SKM-1 (cell line): ENCODE data around the gene DOCK1.

Experiments used
- DNase-seq: peaks from one replicate; lab custom pipeline; 2025; ENCODE audit not compliant: unreplicated experiment; lab: John Stamatoyannopoulos, UW

DOCK1 gene

DNA sequence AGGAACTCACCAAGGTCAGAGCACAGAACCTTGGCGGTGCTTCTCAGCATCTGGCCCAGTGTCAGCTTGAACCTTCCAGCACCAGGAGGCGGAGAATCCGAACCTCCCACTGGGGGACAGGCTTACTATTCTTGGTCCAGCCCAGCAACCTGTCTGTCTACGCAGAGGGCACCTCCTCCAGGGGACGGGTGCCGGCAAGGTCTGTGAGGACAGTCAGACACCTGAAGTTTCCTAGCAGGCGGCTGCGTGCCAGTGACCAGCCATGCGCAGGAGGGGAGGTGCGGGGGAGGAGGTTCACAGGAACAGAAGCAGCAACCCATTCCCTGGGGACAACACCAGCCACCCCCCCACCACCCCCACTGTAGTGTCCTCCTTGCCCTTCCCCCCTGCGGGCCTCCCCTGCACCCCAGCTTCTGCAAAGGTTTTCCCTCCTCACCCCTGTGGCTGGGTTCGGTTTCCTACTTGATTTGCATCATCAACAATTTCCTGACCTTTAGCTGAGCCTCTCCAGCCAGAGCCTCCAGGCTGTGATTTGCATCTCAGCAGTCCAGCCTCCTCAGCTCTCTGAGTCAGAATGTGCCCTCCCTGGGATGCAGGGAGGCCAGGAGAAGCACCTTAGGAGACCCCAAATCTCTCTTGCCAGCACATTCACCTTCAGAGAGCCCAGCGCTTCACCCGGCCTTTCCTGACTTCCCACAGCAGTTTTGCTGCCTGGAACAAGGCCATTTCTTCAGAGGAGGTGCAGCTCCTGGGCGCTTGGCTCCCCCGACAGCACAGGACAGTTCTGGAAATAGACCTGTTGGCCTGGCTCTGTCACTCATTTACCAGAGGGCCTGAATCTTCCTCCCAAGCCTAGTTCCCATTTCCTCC, 536.4 kb downstream of the DOCK1 start:
- no peak for DNase-seq

DNA sequence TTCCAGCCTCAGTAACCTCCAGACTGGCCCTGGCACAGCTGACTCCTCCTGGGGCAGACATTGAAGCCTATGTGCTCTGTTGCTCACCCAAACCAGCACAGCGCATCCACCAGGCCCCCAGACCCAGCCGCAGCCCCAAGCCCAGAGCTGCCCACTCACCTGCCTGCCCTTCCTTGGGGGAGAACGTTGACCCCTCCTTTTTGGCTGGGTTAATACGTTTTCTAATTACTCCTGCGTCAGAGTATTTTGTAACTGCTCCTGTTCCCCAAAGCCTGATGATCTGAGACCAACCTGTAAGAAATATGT, 536.9 kb downstream of the DOCK1 start:
- DNase-seq = no peak

DNA sequence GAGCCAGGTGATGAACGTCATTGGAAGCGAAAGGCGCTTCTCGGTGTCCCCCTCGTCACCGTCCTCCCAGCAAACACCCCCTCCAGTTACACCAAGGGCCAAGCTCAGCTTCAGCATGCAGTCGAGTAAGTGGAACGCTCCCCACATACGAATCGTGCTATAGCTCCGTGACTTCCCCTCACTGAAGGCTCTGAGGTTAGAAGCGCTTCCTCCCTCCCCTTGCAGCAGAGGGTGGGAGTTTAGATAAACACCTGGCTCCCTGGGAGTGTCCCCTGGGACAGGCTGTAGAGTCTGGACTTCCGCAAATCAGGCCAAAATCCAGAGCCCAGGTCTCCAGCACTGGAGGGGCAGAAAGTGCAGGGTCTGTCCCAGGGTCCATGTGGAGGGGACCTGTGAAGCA, 538.9 kb downstream of the DOCK1 start:
- no peak for DNase-seq

DNA sequence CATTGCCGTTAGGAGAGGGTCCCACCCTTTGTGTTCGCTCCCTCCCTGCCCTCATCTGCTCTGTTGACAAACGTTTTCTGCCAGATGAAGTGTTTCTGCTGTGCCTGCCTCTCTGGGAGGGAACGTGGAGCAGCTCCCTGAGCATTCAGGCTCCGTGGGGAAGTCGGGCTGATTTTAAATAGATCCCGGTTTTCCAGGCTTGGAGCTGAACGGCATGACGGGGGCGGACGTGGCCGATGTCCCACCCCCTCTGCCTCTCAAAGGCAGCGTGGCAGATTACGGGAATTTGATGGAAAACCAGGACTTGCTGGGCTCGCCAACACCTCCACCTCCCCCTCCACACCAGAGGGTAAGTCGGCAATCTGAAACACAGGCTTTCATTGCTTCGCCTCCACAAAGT, 542.0 kb downstream of the DOCK1 start:
- no peak for DNase-seq

DNA sequence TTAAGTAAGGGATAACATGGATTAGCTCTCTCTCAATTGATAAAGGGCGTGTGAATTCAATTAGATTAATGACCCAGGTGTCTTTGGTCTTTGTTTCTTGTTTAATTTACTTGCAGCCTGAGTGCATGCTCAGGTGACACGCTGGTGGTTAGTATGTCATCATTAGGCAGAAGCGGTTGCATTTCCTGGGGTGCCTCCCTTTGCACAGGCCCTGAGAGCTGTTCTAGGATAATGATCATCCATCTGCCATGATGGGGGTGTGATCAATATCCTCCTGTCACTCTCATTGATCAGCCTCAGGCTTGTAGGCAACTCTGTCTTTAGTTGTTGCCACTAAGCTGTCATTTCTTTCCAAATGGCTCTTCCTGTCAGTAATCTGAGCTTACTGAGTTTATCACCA, 544.3 kb downstream of the DOCK1 start:
- no peak for DNase-seq

DNA sequence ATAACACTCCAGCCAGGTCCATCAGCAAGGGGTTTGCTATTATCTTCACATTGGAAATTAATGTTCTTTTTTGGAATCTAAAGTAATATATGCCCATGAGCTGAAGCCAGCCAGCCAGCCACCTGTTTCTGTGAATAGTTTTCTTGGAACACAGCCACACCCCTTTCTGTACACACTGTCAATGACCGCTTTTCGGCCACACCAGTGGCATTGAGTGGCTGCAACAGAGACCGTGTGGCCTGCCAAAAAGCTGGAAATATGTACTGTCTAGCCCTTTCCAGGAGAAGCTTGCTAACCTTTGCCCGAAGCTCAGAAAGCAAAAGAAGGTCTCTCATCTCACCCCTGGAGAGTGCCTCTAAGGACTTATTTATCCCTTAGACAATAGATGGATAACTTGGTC, 545.4 kb downstream of the DOCK1 start:
- no peak for DNase-seq

DNA sequence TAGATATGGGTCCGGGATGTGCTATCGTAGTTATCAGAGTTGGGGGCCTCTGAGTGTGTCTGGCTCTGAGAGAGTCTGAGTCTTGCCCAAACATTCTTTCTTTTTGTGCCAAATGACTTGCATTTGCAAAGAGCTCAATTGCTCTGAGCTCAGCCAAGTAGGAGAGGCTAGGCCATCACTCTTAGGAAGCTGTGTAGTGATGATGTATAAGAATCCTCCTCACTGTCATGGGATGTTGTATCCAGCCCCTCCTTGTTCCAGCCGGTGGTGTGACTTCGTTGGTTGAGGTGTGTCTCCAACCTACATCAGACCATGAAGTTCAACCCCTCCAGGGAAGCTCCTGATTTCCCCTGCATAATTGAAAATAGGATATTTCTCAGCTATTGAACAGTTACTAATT, 546.4 kb downstream of the DOCK1 start:
- DNase-seq = no peak

DNA sequence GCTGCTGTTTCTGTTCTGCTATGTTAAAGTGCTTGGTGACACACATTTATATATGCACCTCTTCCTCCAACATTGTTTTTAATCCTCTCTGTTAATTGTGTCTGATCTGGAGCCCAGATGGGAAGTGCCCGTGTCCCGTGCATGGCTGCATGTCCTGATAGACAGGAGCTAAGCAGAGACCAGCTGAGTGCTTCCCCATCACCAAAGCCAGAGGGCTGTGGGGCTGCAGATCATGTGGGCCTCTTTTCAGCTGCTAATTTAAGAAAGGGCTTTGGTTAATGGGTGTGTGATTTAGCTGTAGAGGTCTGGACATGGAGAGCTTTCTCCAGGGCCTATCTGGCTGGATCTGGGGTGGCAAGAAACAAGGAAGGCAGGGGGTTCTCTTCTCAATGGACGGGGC, 547.3 kb downstream of the DOCK1 start:
- DNase-seq = no peak

DNA sequence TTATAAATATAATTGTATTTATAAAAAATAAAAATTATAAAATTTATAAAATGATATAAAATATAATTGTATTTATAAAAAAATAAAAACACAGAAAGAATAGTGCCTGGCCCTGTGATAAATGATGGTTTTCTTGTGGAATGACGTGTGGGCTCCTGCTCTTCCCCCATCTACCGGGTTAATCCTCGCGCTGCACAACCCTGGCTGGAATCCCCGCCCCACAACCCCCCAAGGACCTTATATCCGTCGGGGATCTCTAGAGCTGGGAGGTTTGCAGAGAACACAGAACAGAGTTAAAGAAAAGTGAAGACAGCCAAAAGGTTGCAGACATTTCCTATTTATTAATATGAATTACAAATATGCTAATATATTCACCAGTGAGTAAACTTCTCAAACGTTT, 548.5 kb downstream of the DOCK1 start:
- no peak for DNase-seq

DNA sequence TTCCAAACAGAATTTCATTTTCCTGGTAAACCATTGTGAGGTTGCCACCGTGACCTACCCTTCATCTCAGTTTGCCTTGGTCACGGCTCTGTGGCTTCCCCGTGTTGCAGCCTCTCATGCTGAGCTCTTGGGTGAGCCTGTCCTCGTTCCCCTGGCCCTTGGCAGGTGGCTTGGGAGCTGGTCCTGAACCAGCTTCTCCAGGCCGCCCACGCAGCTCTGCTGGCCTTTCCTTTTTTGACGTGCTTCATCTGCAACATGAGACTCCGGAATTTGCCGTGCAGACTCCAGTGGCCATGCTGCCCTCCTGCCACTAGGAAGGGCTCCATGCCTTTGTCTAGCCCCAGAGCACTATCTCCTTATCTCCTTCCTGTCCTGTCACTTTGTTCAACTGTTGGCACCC, 550.9 kb downstream of the DOCK1 start:
- DNase-seq = no peak

DNA sequence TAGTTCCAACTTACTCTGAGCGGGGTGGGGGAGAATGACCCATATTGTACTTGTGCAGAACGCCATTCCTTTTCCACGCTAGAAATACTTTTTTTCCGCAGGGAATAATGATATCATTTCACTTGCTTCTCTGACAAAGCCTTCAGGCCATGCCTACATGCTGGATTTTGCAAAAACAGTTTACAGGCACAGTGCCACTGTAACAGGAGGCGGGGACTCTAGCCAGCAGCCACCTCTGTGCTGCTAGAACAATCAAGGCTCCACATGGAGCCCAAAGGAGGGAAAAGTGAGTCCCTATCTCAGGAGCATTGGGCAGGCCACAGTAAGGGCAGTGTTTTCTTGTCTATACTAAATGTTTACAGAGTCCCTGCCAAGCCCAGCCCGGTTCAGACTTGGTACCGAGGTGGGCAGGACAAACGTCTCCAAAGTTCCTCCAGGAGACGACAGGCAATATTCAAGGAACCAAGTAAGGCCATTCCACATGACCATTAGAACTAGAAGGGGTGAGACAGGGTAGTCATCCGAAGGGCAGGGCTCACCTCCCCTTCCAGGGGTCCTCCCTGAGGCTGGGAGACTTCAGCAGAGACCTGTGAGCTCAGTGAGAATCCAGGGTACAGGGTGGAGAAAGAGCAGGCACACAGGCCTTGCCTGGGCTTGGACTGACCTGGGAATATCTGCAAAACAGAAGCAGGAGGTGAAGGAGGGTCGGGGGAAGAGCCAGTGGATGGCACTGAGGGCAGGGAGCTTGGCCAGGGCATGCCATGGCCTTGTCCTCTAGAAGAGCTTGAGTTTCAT, 553.0 kb downstream of the DOCK1 start:
- no peak for DNase-seq

DNA sequence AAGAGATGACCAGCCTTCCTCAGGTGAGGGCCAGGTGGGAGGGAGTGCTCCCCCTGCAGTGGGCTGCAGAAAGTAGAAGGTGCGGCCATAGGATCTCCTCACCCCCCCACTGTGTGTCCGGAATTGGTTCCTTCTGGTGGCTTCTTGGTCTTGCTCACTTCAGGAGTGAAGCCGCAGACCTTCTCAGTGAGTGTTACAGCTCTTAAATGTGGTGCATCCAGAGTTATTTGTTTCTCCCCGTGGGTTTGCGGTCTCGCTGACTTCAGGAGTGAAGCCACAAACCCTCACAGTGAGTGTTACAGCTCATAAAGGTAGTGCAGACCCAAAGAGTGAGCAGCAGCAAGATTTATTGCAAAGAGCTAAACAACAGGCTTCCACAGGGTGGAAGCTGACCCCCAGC, 553.6 kb downstream of the DOCK1 start:
- no peak for DNase-seq

DNA sequence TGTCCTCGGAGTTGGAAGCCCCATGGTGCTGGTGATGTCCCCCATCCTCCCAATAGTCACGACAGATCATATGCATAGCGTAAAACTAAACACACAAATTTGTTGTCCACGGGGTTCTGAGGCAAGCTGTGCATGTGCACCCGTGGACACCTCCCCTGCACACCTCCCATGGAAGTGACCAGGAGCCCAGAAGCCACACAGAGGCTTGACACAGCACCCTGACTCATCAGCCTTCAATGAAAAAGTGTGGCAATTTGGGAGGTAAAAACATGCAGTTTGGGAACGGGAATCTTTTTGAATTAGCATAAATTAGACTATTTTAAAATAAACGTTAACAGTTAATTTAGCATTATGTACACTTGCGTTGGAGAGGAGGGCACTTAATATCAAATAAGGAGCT, 554.7 kb downstream of the DOCK1 start:
- DNase-seq = no peak

DNA sequence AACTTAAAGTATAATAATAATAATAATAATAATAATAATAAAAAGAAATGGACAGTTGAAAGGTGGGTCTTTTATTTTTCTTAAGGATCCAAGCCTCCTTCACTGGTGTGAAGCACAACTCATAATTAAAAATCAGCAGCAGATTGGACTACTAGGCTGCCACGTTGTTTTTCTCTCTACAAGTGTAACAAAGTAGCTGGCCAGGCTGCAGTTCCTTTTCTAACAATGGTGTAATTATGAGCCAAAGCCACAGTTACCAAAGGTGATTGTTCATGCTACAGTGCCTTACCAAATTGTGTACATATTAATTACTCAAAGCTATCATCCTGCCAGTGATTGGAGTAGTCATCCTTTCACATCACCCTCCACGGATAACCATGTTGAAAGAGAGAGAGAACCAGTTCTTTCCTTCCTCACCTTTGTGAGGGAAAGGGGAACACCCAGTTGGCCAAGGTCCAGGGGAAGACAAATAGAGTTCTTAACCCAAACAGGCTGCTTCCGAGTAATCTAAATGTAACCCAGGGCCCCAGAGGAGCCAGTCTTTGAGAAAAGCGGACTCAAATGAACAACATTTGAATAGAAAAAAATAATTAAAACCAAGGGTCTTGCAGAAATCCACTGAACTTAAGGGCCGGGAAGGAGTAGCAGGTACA, 557.5 kb downstream of the DOCK1 start:
- no peak for DNase-seq

DNA sequence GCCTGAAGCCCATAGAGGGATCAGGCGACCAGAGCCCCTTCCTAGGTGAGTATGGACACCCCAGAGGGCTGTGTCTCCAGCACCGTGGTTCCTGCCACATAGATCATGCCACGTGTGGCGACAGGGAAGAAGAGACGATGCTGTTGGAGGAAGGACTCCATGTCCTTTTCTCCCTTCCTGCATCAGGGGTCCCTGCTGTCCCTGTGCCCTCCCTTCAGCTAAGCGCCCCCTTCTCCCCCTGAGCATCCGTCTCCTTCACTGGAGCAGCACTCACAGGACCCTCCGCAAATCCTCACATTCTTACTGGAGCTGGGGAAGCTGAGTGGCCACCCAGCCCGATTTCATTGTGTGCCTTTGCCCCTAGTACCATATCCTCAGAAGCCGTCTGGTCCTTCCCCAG, 558.3 kb downstream of the DOCK1 start:
- DNase-seq = no peak

DNA sequence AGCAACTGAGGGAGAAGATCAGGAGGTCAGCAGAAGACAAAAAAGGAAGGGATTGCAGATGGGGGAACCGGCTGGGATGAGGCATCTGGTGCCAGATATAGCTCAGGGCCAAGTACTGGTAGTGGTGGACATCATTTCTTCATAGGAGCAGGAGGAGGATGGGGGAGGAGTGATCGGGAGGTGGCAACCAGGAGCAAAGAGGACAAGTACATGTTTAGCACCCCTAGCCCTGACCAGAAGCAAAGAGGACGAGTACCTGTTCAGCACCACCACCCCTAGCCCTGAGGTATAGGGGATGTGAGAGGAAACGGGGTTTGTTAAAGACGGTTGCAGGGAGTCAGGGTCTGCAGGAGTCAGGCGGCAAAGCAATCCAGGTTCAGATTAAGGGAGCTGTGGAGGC, 559.3 kb downstream of the DOCK1 start:
- DNase-seq = no peak

DNA sequence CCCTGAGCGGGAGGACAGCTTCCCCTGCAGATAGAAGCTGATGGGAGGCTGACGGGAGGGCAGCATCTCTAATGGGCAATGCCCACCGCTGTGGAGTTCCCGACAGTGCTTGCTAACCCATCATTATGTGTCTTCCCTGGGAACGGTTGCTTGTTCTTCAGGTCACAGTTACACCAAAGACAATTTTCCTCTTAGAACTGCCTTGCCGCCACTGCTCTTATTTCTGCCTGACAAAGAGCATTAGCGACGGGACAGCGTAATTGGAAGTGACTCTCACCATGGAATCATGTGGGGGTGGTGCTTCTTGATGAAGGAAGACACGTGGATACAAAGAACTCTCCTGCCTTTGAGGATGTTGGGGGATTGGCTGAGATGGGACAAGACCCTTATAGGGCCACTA, 562.6 kb downstream of the DOCK1 start:
- DNase-seq = no peak

DNA sequence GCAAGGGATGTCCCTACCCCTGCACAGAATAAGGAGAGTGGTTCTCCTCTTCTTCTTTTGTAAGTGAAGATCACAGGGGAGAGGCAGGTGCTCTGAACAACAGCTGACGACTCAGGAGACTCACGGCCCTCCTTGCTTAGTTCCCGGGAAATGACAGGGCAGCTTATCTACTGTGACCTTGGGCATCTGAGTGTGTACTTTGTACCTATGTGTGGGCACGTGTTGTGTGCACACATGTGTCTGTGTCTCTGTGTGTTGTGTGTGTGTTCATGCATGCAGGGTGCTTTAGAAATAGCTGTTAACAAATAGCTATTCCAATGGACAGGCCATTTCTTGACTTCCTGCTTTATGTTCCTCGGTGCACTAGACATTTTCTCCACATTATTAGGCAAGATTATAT, 563.4 kb downstream of the DOCK1 start:
- no peak for DNase-seq

DNA sequence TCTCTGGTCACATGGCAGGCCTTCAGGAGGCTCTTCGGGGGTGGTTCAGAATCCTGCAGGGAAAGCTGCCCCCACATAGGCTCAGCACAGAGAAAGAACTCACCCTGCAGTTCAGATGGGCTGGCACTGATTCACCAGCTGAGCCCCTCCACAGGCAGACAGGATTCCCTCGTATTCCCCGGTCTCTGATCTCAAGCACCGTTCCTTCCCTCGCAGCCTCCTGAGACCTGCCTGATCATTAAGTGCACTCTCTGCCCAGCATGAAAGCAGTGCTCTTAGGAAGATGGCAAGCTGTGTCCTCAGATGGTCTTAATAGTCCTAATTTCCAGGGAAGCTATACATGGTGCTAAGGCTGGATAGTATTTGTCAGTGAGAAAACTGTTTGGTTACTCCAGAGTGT, 565.7 kb downstream of the DOCK1 start:
- no peak for DNase-seq

DNA sequence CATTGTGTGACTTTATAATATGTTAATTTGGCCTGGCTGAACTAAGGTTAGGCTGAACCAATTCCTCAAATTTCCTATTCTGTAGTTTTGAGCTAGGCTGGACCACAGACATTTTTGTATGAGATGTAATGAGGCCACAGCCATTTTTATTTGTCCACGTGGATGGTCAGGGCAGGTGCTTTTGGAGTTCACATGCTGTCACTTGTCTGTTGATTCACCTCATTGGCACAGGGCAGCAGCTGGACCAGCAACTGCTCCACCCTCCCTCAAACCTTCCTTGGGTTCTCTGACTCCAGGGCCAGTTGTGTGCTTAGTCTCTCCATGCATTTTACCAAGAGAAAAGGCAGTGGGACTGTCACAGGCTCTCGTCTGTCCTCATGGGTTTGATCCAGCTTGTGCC, 567.7 kb downstream of the DOCK1 start:
- DNase-seq = no peak

DNA sequence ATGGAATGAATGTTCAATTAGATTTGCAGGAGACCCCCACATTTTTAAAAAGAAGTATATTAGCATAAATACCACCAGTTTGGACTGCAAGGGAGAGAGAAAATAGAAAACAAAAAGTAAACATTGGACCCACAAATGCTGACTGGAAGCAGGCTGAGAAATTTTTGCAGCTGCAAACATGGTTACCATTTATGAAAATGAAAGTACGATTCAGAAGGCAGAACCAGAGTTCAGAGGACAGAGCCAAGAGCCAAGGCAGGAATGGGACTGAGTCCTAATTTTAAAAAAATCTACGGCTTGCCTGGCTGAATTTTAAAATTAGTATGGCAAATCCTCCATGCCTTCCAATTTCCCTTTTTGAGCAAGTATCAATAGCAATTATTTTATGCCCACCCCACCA, 569.3 kb downstream of the DOCK1 start:
- DNase-seq = no peak

DNA sequence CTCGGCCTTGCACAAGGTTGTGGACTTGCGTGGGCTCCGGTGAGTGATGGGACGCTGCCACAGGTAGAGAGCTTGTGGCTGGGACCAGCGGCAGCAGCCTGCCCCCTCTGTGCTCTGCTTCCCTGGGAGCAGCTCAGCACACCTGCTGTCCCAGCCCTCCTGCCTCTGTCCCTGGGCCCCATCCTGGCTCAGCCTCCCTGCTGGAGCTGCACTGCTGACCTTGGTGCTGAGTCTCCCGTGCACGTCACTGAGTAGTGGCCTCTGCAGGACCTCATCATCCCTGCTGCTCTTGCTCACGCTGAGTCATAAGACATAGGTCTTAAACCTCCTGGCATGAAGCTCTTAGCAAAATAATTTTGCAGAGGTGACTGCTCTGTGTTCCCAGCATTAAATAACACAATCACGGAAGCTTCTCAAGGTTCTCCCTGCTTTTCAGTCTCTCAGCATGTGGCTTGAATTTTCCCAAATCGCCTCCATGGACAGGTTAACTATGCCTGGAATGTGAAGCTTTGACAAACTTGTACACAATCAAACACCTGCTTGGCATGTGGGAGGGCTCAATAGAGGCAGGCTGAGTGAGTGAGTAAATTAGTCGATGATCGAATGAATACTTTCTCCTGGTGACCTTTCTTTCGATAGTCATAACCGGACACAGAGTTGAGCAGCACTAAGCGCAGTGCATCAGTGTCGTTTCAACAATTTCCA, 580.1 kb downstream of the DOCK1 start:
- DNase-seq = no peak
